Choroid plexus epithelial cell (primary cell): ENCODE measurements around the gene ARNT2.

Experiments
- DNase-seq: peaks from one replicate; pipeline ENCODE4 v3.0.0-alpha.2; 2010; ENCODE audit warnings: low read depth
- H3K4me3 ChIP-seq: 2 replicates; pipeline ENCODE4 v1.5.1; 2011; ENCODE audit warnings: low read depth, mild to moderate bottlenecking, control low read depth, low read length, moderate library complexity
- CTCF ChIP-seq: conservative IDR thresholded peaks from 2 replicates; pipeline ENCODE4 v1.5.1; 2011; ENCODE audit warnings: low read depth, mild to moderate bottlenecking, control low read depth, inconsistent platforms, low read length, moderate library complexity

Gene ARNT2

DNA sequence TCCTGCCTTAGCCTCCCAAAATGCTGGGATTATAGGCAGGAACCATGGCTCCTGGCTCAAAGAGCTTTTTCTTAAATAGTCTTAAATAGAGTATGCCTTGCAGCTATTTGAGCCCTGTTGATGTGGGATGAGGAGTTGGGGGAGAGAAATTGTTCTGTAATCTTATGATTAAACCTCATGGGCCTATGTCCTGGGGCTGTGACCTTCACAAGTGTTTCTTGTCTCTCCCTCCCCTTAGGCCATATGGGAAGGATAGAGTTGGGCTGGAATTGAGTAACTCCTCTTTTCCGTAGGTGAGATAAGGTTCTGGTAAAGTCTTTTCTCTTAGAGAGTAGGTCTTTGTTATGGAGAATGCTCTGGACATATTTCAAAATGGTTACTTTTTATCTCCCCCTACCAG is 114.3 kb downstream of the ARNT2 start:
- no peak overlapping the region for H3K4me3 ChIP-seq
- no peak for TF ChIP-seq CTCF
- DNase-seq, result no peak

DNA sequence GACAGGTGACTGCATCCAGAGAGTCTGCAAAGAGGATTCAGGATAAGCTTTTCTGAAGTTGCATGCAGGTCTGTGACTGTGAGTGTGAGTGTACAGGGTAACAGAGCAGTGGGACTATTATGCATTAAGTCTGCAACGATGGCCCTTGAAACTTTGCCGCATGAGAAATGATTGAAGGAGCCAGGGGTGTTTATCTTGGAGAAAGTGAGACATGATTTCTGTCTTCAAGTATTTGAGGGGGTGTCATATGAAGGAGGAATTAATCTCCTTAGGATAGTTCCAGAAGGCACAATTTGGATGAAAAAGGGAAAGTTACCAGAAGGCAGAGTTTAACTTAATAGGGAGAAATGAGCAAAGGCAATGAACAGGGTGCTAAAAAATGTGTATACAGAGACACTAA is 119.6 kb downstream of the ARNT2 start:
- TF ChIP-seq CTCF, result no peak
- DNase-seq, result no peak
- H3K4me3 ChIP-seq, result no peak overlapping the region

- no peak overlapping the region for H3K4me3 ChIP-seq
- no peak for TF ChIP-seq CTCF
- no peak for DNase-seq
These were observed 121.7 kb downstream of the ARNT2 start for GRCh38 chr15:80525853-80526252.

- peak; percentile 91 for DNase-seq
- TF ChIP-seq CTCF, result no peak
- no peak overlapping the region for H3K4me3 ChIP-seq
These were observed 122.6 kb downstream of the ARNT2 start for GRCh38 chr15:80526556-80527340.

GRCh38 chr15:80527406-80527805 is 123.2 kb downstream of the ARNT2 start:
- DNase-seq, result no peak
- TF ChIP-seq CTCF, result no peak
- no peak overlapping the region for H3K4me3 ChIP-seq

- DNase-seq, result no peak
- H3K4me3 ChIP-seq, result no peak overlapping the region
- TF ChIP-seq CTCF, result no peak
These were observed 123.8 kb downstream of the ARNT2 start for GRCh38 chr15:80527961-80528360.

DNA sequence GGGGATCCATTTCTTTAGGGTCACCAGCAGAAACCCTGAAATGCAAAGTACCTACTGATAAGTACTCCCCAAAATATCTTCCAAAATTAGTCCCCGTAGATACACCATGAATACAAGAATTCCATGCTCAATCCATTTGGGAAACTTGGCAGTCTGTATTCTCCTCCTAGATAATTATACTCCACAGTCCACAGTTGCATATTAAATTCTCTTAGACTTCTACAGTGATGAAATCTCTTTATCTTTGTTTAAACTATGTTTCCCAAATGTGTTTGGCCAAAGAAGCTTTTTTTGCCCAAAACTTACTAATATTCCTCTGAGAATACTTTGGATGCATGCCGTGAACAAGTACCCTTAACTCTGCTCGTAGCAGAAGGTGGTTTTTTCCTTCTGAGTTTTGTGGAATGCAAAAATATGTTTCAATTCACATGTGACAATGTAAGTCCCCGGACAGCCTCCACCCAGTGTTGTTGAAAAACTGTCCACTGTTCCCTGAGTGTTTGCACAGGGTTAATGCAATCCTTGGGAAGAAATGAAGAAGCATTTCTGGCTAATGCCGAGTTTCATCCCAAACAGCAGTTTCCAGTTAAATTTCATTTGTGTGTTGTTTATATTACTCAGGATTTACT is 126.7 kb downstream of the ARNT2 start:
- no peak for TF ChIP-seq CTCF
- H3K4me3 ChIP-seq, result no peak overlapping the region
- peak; percentile 63 for DNase-seq
